SU-DHL-6 (cell line): ENCODE data around the gene PLEKHM1.

Experiments
- EZH2phosphoT487 ChIP-seq: fragments of 200-600 bp; sonication (generic), shearing (Covaris generic); conservative IDR thresholded peaks from 2 replicates; pipeline ENCODE4 v1.6.1; 2018; ENCODE audit warnings: mild to moderate bottlenecking, antibody characterized with exemption, low read length, moderate library complexity, mixed read lengths
- TF ChIP-seq, protein P1 (sequence below): fragments of 200-600 bp; sonication (generic); IDR thresholded peaks from one replicate; pipeline ENCODE4 v1.5.1; 2017; ENCODE audit warnings: antibody characterized with exemption, mild to moderate bottlenecking, low read length, moderate library complexity; ENCODE audit not compliant: insufficient read depth, poor library complexity, severe bottlenecking

DNA sequence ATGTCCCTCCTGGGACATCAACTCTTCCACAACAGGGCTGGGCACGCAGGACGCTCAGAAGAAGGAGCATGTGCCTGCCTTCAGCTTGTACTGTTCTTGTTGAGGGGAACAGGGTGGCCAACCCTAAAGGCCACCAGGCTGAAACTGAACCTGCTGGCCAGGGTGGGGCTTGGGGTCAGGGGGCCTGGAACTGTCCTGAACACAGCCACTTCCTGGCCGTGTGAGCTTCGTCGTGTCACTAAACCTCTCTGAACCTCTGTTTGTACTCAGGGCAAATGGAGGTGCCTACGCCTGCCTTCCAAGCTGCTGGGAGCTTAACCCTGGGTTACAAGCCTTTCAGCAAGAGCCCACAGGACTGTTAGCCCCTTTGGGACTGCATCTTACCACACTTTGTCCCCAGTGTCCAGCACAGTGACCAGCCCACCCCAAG, 64.5 kb downstream of the PLEKHM1 start:
- TF ChIP-seq, protein P1, sequence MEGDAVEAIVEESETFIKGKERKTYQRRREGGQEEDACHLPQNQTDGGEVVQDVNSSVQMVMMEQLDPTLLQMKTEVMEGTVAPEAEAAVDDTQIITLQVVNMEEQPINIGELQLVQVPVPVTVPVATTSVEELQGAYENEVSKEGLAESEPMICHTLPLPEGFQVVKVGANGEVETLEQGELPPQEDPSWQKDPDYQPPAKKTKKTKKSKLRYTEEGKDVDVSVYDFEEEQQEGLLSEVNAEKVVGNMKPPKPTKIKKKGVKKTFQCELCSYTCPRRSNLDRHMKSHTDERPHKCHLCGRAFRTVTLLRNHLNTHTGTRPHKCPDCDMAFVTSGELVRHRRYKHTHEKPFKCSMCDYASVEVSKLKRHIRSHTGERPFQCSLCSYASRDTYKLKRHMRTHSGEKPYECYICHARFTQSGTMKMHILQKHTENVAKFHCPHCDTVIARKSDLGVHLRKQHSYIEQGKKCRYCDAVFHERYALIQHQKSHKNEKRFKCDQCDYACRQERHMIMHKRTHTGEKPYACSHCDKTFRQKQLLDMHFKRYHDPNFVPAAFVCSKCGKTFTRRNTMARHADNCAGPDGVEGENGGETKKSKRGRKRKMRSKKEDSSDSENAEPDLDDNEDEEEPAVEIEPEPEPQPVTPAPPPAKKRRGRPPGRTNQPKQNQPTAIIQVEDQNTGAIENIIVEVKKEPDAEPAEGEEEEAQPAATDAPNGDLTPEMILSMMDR, result no peak
- TF ChIP-seq EZH2phosphoT487, result no peak
